DOHH2 (cell line): ENCODE measurements around the gene COL1A1.

Source experiments
- EZH2phosphoT487 ChIP-seq: fragments of 200-600 bp; sonication (generic); IDR thresholded peaks from 2 replicates; pipeline ENCODE4 v1.6.1; 2017; ENCODE audit warnings: borderline replicate concordance, mild to moderate bottlenecking, antibody characterized with exemption, low read length, moderate library complexity, mixed read lengths
- TF ChIP-seq, protein P1 (sequence below): fragments of 200-600 bp; sonication (generic); IDR thresholded peaks from one replicate; pipeline ENCODE4 v1.5.1; 2014; ENCODE audit warnings: antibody characterized with exemption, mild to moderate bottlenecking, low read depth, low read length; ENCODE audit not compliant: poor library complexity, severe bottlenecking

DNA sequence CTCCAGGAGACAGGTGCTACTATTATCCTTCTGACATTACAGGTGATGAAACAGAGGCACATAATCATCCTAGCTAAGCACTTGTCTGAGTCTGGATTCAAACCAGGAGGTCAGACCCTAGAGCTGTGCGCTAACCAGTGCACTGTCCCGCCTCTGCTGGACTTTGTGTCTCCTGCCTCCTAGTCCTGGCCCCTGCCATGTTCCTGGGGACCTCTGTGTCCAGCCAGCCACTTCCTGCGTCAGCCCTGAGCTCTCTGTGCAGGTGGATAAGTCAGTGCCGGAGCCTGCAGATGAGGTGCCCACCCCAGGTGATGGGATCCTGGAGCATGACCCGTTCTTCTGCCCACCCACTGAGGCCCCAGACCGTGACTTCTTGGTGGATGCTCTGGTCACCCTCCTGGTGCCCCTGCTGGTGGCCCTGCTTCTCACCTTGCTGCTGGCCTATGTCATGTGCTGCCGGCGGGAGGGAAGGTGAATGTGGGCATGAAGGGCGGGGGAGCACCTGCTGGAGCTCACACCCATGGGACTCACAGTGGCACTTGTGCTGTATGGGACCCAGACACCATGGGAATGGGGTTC lies 31.5 kb downstream of the COL1A1 start:
- TF ChIP-seq, protein P1, sequence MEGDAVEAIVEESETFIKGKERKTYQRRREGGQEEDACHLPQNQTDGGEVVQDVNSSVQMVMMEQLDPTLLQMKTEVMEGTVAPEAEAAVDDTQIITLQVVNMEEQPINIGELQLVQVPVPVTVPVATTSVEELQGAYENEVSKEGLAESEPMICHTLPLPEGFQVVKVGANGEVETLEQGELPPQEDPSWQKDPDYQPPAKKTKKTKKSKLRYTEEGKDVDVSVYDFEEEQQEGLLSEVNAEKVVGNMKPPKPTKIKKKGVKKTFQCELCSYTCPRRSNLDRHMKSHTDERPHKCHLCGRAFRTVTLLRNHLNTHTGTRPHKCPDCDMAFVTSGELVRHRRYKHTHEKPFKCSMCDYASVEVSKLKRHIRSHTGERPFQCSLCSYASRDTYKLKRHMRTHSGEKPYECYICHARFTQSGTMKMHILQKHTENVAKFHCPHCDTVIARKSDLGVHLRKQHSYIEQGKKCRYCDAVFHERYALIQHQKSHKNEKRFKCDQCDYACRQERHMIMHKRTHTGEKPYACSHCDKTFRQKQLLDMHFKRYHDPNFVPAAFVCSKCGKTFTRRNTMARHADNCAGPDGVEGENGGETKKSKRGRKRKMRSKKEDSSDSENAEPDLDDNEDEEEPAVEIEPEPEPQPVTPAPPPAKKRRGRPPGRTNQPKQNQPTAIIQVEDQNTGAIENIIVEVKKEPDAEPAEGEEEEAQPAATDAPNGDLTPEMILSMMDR, result no peak
- TF ChIP-seq EZH2phosphoT487, result no peak
